GM12892 (cell line): Measurements from ENCODE around the gene PAX2.

ENCODE experiments used
- DNase-seq: peaks from one replicate; pipeline ENCODE4 v3.0.0; 2011; ENCODE audit not compliant: insufficient read length
- FAIRE-seq: peaks from 2 replicates; lab custom pipeline; 2011; peaks lifted over from hg19 to GRCh38; lab: Jason Lieb, UNC
- POLR2A ChIP-seq: IDR thresholded peaks from 2 replicates; pipeline ENCODE4 v1.6.1; 2011; ENCODE audit warnings: low read depth, low read length, control low read depth
- POLR2AphosphoS5 ChIP-seq: IDR thresholded peaks from 2 replicates; pipeline ENCODE4 v1.6.1; 2011; ENCODE audit warnings: low read depth, low read length, control low read depth
- TAF1 ChIP-seq: IDR thresholded peaks from 2 replicates; pipeline ENCODE4 v1.6.1; 2011; ENCODE audit warnings: low read depth, mild to moderate bottlenecking, control low read depth, low read length, borderline replicate concordance

PAX2 gene

DNA sequence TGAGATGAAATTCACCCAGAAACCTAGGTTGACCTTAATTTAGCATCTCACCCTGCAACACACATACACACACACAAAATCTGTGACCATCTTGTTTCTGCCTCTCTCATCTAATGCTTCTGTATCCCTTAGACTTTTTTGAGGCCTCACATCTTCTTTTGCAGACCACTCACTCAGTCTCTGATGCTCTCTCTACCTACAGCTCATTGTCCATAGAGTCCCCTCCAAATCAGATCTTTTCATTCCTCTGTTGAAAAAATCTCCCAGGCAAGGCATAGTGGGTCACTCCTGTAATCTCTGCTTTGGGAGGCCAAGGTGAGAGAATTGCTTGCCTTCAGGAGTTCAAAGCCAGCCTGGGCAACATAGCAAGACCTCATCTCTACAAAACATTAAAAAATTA, 17.6 kb upstream of the PAX2 start:
- TF ChIP-seq POLR2AphosphoS5 (no peak), POLR2A (no peak), TAF1 (no peak)
- FAIRE-seq (no peak), DNase-seq (no peak)

DNA sequence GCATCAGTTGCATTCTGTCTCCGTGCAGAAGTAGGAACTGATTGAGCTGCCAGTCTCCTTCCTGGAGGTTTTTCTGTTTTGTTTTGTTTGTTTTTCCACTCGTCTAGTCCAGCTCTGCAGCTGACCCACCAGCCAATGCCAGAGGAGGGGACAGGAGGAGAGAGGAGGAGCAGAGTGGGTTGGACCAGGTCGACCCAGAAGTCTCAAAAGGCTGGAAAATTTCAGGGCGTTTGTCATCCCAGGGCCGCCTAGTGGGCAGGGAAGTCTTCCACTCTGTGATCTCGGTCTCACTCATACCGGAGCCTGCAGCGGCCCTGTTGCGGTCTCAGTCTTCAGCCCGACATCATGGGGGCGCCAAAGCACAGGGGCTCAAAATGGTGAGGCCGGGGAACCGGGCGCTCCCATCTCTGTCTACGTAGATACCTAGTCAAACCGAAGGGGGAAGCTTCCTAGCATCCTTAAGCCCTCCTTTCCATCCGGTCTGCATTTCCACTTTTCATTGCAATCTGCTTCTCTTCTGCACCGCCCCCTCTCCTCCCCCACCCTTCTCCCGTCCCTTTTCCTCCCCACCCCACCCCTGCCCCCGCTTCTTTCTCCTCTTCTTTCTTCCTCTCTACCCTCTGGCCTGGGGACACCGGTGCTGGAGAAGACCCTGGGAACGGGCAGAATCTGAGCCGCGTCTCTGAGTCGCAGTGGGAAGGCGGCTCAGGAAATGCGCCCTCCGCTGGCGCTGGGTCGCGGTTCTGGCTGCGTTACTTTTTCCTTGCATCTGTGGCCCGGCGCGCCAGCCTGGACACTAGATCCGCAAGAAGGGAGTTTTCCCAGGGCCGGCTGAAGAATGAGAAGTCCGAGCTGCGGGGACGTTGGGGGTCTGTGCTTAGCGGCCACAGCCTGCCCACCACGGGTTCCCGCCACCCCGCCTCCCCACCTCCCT, 16.2 kb upstream of the PAX2 start:
- peak; percentile 17 for FAIRE-seq
- TF ChIP-seq POLR2AphosphoS5 (no peak), TAF1 (no peak), POLR2A (no peak)
- no peak for DNase-seq

GRCh38 chr10:100729862-100730724, 15.3 kb upstream of the PAX2 start:
- TF ChIP-seq TAF1: no peak
- no peak for TF ChIP-seq POLR2A
- no peak for TF ChIP-seq POLR2AphosphoS5
- DNase-seq: no peak
- no peak for FAIRE-seq

GRCh38 chr10:100730725-100731406, 14.5 kb upstream of the PAX2 start:
- DNase-seq (peak; percentile 68), FAIRE-seq (peak; percentile 70)
- TF ChIP-seq POLR2A (no peak), POLR2AphosphoS5 (no peak)

GRCh38 chr10:100731407-100732240, 13.8 kb upstream of the PAX2 start:
- TF ChIP-seq POLR2A: no peak
- no peak for TF ChIP-seq POLR2AphosphoS5
- no peak for TF ChIP-seq TAF1
- FAIRE-seq: no peak
- DNase-seq: no peak

DNA sequence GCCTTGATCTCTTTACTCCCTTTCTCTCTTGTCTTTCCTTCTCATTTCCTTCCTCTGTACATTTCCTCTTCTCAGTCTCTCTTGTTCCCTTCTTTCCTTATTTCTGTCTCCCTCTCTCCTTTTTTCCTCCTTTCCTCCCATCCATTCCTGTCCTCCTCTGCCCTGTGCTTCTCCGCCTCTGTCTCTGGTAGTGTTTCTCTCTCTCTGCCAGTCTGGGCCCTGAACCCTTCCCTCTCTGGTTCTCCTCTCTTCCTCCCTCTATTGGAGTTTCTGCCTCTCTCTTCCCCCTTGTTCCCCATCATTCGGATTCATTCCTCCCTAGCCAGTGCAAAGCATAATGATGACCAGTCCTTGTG, 13.2 kb upstream of the PAX2 start:
- no peak for DNase-seq
- FAIRE-seq: no peak
- TF ChIP-seq POLR2AphosphoS5 (no peak), TAF1 (no peak)

GRCh38 chr10:100733329-100733728, 12.1 kb upstream of the PAX2 start:
- FAIRE-seq (no peak), DNase-seq (no peak)

DNA sequence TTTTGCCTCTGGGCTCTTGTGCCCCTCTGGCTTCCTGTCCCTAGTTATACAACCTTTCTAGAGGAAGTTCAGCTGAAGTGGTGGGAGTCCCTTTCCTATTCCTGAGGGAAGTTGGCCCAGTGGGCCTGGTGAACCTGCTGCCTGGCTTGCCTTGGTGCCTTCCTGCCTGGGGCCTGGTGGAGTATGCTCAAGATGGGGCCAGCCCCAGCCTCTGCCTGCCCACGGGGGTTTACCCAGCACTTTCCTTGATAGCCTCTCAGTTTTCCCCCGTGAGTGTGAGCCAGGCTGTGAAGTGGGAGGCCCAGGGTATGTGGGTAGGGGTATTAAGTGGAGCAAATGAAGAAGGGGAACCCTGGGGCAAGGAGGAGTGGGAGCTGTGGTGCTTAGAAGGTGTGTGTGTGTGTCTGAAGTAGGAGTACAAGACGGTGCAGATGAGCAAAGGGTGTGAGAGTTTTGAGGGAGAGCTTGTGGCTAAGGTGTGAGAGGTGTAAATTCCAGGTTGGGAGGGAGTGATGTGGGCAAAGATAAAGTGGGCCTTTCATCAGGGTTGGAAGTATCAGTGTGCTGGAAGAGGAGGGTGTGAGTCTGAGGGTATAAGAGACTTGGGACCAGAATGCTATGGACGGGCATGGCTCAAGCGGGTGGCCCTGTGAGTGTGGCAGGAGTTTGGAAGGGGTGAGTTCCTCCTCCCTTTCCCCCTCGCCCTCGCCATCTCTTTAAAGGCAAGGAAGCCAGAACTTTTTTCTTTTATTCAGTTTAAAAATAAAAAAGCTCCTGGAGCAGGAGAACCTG, 10.9 kb upstream of the PAX2 start:
- no peak for TF ChIP-seq TAF1
- no peak for TF ChIP-seq POLR2A
- no peak for TF ChIP-seq POLR2AphosphoS5
- DNase-seq: no peak
- FAIRE-seq: no peak

More at GRCh38 chr10:100733329-100733728, 12.1 kb upstream of the PAX2 start:
- TF ChIP-seq TAF1 (no peak), POLR2AphosphoS5 (no peak)

DNA sequence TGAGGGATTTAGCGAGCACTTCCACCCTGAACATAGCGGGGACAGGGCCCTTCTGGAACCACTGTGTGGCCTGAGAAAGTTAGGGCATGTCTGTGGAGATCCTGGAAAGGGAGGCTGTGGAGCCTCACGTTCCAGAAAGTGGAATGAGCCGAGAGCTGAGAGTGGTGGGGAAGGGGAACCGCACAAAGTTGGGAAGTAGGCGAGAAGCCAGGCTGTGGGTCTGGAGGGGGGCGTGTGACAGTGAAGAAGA, 10.4 kb upstream of the PAX2 start:
- FAIRE-seq: no peak
- TF ChIP-seq POLR2A (no peak), TAF1 (no peak)
- no peak for DNase-seq

DNA sequence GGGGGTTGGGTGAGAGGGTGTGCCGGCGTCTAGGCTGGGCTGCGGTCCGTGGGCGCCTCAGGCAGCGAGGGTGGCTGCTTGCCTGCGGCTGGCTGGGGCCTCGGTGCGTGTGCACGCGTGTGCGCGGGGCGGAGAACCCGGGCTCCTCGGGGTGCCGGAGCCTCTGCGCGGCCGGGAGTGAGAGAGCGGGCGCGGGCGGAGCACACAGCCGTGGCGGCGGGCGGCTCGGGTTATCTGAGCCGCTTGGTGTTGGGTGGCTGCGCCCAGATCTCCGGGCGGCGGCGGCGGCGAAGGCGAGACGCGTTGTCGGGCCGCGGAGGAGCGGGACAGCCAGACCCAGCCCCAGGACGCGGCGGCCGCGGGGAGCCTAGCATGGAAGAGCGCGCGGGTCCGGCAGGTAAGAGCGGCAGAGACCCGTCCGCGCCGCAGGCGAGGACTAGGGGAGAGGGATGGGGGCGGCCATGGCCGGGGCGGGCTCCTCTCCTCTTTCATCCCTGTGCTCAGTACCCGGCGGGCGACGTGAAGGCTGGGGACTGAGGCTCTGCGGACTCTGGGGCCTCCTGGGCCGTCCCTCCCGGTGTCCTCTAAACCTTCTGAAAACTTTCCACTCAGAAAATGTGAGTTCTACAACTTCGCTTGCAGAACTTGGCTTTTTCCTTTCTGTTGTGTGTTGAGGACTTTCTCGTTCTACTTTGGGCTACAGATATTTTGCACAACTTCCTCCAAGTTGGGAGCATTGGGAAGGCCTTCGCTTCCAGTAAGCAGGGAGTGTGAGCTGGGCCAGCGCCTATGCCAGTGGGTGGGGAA, 9.8 kb upstream of the PAX2 start:
- FAIRE-seq (no peak), DNase-seq (no peak)
- TF ChIP-seq TAF1: no peak
- no peak for TF ChIP-seq POLR2AphosphoS5
- TF ChIP-seq POLR2A: no peak
